Suprapubic skin (tissue), 4 donors: Measurements from ENCODE around the gene SLC38A10.

ENCODE experiments used
- EP300 ChIP-seq: sonication (generic); formaldehyde crosslinking; IDR thresholded peaks from one replicate; pipeline ENCODE4 v1.6.1; 2017; ENCODE audit warnings: antibody characterized with exemption
- POLR2AphosphoS5 ChIP-seq, 3 donors: sonication (generic); formaldehyde crosslinking; IDR thresholded peaks; one replicate each; pipeline ENCODE4 v1.6.1; 2017; ENCODE audit warnings: antibody characterized with exemption in 3 of 3

GRCh38 chr17:81295031-81295675 lies at the start of gene SLC38A10:
- no peak for TF ChIP-seq EP300
- peak in 2 of 3 donors; percentile 84 to 90 for TF ChIP-seq POLR2AphosphoS5 (IDR thresholded peaks at IDR 0.05)
